ENCODE measurements around the gene PLEKHA5. TPM values are rescaled to one million over a fixed set of nuclear protein-coding genes. Genes with fewer than 3 reads are reported as not detected.

Gene PLEKHA5
- total RNA-seq, 4 donors from 2014 or later: 31.0 to 41.7 (median 34.1) TPM

- TF ChIP-seq POLR2A (IDR thresholded peaks at IDR 0.05): no peak
- TF ChIP-seq CTCF (IDR thresholded peaks at IDR 0.05): no peak
- no peak overlapping the region for H3K4me3 ChIP-seq (ENCODE audit: low read depth, poor library complexity, severe bottlenecking)
- intact Hi-C loops (cut with DNase I; ENCODE audit: low total_unique reads): no loop called here
- 76 to 77% methylated on average over 4 of the region's 4 CpGs for WGBS, 2 donors
- DNase-seq (ENCODE audit: low spot score in 2 of 2): peak; percentile 59 to 88
These were observed 144.2 kb downstream of the PLEKHA5 start for GRCh38 chr12:19273482-19274330.

GRCh38 chr12:19276767-19277166 lies 147.2 kb downstream of the PLEKHA5 start:
- intact Hi-C loops (cut with DNase I; ENCODE audit: low total_unique reads): no loop called here
- TF ChIP-seq CTCF (IDR thresholded peaks at IDR 0.05): no peak
- TF ChIP-seq POLR2A (IDR thresholded peaks at IDR 0.05): no peak
- no peak overlapping the region for H3K4me3 ChIP-seq (ENCODE audit: low read depth, poor library complexity, severe bottlenecking)
- no peak for DNase-seq (ENCODE audit: low spot score in 2 of 2)

- TF ChIP-seq POLR2A (IDR thresholded peaks at IDR 0.05) (no peak), CTCF (IDR thresholded peaks at IDR 0.05) (no peak)
- H3K4me3 ChIP-seq (ENCODE audit: low read depth, poor library complexity, severe bottlenecking): no peak overlapping the region
- DNase-seq (ENCODE audit: low spot score in 2 of 2): no peak
- intact Hi-C loops (cut with DNase I; ENCODE audit: low total_unique reads): no loop called here
These were observed 148.2 kb downstream of the PLEKHA5 start for GRCh38 chr12:19277711-19278110.

- intact Hi-C loops (cut with DNase I; ENCODE audit: low total_unique reads): no loop called here
These were observed 148.9 kb downstream of the PLEKHA5 start for GRCh38 chr12:19278407-19278806.

GRCh38 chr12:19282133-19282699 lies 152.7 kb downstream of the PLEKHA5 start:
- TF ChIP-seq CTCF (IDR thresholded peaks at IDR 0.05): no peak
- no peak for TF ChIP-seq POLR2A (IDR thresholded peaks at IDR 0.05)
- no peak overlapping the region for H3K4me3 ChIP-seq (ENCODE audit: low read depth, poor library complexity, severe bottlenecking)
- intact Hi-C loops (cut with DNase I; ENCODE audit: low total_unique reads): no loop called here
- no peak for DNase-seq (ENCODE audit: low spot score in 2 of 2)

More at GRCh38 chr12:19278407-19278806, 148.9 kb downstream of the PLEKHA5 start:
- WGBS, 2 donors: 89 to 91% methylated on average over 2 of the region's 2 CpGs
- H3K4me3 ChIP-seq (ENCODE audit: low read depth, poor library complexity, severe bottlenecking): no peak overlapping the region
- no peak for DNase-seq (ENCODE audit: low spot score in 2 of 2)
- no peak for TF ChIP-seq CTCF (IDR thresholded peaks at IDR 0.05)
- TF ChIP-seq POLR2A (IDR thresholded peaks at IDR 0.05): no peak

Measured in lower leg skin (tissue), 4 donors.